GM21390 (cell line): Measurements from ENCODE around the gene ITGB1BP1.
A peak's percentile ranks its signal among the peaks of the same experiment; 100 is the strongest.

Experiments
- ATAC-seq: cut with Tn5 transposase; IDR thresholded peaks from one replicate; pipeline ENCODE4 v1.9.1; 2021; ENCODE audit not compliant: unreplicated experiment

Gene ITGB1BP1

DNA sequence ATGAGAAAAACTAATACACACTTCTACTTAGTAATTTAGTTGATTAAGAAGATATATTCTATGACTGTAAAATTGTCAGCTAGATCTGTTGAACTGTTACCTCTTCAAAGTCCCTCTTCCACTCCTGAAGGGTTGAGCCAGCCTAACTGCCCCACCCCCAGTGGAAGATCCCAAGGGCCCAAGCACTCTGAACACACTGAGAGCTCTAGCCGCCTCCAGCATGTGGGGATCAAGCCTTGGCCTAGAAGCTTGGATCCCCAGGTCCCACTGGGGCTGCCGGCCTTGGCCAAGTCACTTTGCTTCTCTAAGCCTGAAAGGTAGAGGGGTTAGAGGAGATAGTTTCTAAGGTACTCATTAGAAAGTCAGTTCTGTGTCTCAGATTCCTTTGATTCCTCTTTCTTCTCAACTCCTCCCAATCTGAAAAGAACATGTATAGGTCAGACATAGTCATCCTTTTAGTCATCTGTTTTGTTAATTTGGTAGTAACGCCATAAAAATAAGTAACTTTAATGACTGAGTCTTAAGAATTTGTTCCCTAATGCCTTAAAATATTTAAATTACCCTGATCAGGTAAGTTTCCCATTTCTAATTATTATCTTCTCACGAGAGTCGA, 5.7 kb upstream of the ITGB1BP1 start:
- no peak for ATAC-seq

DNA sequence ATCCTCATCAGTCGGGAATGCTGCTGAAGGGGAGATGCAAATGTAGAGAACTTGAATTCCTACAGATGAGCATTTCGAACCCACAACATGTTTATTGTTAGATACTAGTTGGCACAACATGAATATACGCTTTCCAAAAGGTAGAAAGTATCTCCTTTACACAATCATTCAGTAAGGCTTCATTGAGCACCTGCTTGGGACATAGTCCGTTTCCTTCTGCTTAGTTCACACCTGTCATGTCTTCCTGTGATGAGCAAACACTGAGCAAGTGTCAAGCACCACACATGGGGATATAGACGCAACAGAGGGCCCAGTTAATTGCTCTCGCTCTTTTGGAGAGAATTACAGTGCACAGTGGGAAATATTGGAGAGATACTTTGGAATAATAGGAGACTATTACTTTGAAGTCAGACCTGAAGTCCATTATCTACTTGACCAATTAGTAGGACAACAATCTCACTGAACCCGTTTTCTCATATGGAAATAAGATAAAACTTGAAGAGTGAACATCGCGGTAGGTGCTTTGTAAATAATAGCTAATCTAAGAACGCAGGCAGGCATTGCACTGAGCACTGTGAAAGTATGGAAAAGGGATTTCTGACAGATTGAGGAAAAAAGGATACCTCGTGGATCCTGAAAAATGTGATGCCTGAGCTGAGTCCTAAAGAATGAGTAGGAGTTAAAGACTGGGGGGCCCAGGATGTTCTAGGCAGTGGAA, 1.3 kb upstream of the ITGB1BP1 start:
- no peak for ATAC-seq

DNA sequence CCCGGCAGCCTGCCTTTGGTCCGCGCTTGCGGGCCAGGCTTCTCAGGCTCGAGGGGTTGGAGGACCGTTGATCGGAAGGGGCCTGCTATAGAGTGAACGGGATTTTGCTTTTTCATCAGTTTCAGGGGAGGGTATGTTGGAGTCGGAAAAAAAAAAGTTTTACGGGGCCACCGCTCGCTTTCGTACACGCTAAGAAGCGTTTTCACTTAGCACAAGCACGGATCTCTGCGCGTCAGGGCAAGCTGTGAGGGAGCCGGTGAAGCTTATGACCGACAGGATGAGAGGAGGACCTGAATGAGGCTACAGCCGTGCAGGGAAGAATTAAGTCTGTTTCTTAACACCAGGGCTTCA, 569 bp upstream of the ITGB1BP1 start:
- ATAC-seq, result peak; percentile 3

DNA sequence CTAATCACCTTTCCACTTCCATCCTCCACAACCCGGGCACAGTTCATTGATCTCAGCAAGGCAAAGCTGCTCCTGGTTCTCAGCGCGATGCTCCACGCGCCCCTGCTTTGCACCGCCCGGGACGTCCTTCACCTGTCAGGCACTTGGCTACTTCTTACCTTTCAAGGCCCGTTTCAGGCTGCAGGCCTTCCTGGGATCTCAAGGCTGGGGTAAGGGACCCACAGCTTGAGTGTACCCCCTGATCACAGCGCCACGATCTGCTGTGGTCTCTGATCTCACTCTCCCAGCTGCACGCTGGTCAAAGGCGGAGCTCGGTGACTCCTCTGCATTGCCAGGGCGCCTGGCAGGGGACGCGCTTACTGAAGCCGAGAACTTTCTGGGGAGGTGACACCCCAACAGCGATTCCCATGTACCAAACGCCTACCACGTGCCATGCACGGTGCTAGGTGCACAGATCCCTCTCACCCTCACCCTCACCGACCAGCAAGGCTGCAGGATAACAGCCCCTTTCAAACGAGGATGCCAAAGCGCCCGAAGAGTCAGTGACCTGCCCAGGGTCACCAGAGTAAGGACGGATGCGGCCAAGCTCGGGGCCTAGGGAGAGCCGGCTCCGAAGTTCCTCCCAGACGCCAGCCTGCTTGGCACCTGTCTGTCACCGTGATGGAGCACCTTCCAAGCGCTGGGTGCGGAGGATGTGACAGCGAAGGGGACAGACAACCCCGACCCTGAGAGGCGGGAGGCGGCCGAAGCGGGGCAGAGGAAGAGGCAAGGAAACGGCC, 818 bp downstream of the ITGB1BP1 start:
- ATAC-seq, result peak; percentile 32

DNA sequence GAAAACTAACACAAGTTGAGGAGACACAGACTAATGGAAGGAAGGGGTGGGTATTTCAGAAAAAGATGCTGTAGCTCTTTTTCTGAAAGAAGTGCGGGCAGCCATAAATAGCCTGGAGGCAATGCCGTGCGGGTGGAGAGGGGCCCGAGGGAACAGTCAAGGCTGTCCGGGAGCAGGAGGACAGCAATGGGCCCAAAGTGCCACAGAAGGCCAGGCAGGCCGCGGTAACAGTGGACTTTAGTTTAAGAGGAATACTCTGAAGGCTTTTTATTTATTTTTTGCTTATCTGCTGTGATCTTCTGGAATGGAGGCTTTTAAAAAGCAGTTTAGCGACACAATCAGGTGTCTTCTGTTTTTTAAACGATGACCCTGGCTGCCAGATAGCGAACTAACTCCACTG, 2.8 kb downstream of the ITGB1BP1 start:
- ATAC-seq, result no peak

DNA sequence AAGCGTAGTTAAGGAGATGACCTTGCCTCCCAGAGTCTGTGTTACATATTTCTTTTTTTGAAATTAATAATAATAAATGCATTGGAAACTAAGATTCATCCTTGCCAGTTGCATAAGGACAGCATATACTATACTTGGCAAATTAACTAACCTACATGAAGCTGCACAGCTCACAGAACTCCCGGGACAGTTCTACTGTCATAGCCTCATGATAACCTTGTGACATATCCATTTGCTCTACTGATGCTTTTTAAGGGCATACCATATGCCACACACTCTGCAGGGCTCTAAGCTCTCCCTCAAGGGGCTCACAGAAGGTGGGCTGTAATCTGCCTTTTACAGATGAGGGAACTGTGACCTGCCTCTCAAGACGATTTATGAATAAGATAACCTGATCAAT, 3.8 kb downstream of the ITGB1BP1 start:
- no peak for ATAC-seq

DNA sequence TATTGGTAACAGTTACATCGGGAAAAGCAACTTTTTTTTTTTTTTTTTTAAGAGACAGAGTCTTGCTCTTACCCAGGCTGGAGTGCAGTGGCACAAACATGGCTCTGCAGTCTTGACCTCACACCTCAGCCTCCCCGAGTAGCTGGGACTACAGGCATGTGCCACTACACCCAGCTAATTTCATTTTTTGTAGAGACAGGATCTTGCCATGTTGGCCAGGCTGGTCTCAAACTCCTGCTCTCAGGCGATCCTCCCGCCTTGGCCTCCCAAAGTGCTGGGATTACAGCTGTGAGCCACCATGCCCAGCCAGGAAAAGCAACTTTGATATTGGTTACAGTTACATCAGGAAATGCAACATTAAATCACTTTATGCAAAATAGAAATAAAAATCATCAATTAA, 4.6 kb downstream of the ITGB1BP1 start:
- no peak for ATAC-seq

DNA sequence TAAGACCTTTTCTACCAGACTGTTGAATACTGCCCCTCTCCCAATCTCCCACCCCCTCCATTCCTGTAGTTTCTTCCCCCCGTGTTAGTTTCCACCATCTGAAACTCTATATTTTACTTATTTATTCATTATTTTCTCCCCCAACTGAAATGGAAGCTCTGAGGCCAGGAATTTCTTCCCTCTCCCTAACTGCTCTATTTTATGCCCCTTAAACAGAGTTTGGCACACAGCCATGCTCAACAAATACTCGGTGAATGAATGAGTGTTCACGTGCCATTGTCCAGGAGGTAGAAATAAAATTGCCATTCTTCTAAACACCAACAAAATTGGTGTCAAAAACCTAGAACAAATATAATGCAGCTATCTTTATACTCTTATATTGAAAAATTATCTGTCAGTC, 5.6 kb downstream of the ITGB1BP1 start:
- no peak for ATAC-seq

DNA sequence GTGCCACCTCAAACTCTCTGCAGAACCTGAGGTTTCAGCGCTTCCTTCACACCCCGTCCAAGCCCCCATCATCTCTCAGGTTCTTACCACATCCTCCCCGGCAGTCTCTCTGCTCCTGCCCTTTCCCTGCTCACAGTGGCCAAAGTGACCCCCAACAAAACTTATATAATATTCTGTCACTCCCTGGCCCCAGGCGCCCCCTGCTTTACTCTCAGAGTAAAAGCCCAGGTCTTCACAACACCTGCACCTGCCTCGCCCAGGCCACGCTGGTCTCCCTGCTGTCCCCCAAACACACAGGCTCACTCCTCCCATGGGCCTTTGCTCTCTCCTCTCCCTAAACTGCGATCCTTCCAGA, 6.4 kb downstream of the ITGB1BP1 start:
- no peak for ATAC-seq

DNA sequence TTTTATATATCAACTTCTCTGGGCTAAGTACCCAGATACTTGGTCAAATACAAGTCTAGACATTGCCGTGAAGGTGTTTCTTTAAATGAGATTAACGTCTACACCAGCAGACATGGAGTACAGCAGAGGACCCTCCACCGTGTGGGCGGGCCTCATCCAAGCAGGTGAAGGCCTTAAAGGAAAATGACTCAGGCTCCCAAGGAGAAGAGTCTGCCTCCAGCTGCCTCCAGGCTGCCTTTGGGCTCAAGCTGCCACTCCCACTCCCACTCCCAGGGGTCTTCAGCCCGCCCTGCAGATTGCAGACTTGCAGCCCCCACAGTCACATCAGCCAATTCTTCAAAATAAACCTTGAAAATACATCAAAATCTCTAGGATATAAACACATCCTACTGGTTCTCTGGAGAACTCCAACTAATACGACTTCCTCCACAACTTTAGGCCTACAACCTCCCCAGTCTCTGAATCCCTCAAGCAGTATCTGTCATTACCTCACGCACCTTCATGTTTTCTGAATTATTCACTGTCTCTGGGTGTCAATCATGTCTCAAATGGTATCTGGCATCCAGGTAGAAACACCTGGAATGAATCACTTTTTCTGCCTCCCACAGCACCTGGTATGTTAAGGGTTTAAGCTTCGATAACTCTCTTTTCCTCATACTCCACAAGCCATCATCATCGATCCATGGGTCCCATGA, 6.9 kb downstream of the ITGB1BP1 start:
- ATAC-seq, result no peak

DNA sequence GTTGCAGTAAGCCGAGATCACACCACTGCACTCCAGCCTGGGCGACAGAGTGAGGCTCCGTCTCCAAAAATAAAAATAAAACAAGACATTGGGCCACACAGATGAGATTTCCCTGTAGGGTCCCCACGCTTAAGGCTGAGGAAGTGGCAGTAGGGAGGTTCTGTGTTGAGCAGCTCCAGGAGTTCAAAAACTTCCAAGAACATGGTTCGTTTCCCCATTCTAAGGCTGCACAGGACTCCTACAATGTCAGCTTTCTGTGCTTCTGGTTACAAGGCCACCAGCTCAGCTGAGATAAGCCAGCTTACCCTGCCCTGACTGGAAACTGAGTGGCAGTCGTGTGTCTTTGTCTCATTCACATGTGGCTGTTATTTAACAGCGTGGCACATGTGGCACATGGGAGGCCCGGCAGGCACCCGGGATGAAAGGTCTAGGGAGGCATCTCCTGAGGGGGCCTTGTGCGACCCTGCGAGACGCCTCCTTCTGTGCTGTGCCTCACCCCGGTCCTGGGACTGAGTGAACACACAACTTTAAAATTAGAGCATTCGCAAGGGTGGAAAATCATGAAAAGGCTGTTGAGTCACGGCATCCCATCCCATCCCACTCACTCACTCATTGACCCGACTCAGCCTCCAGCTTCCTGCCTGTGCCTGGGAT, 7.7 kb downstream of the ITGB1BP1 start:
- no peak for ATAC-seq

DNA sequence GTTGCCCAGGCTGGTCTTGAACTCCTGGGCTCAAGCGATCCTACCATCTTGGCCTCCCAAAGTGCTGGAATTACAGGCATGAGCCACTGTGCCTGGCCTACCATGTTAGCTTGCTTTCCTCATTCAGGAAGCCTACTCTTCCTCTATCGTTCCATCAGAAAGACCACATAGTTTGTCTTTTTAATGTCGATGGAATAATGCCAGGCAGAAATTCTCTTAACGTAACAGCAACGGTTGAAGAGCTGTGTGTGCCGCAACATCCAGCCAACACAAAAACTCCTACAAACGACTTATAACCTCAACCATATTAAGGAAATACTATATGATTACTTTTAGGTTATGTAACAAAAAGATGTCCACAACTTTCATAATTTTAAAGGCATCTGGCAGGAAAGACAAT, 10.5 kb downstream of the ITGB1BP1 start:
- ATAC-seq, result no peak

DNA sequence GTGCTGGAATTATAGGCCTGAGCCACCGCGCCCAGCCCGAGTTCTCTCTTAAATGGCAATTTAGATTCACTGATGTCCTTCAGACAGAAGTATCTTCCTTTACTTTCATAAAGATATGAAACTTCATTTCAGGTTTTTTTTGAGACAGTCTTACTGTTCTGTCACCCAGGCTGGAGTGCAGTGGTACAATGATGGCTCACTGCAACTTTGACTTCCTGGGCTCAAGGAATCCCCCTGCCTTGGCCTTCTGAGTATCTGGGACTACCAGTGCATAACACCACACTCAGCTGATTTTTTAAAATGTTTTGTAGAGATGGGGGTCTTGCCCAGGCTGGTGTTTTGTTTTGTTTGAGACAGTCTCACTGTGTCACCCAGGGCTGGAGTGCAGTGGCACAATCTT, 13.2 kb downstream of the ITGB1BP1 start:
- ATAC-seq, result no peak

DNA sequence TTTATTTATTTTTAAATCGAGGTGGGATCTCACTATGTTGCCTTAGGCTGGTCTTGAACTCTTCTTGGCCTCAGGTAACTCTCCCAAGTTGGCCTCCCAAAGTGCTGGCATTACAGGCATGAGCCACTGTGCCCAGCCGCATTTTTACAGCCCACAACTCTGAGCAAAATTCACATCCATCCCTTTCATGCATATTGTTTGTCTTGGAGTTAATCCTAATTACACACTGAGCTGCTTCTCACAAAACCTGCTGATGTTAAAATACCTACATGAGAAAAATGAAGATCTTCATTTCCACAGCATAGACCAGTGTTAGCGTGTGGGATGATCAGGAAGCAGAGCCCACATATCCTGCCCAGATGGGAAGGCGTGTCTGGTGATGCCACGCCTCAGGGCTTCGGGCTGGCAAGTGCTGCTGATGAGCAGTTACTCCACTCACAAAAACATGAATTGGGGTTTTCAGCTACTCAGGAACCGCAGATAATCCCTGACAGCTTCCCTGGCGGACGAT, 14.6 kb downstream of the ITGB1BP1 start:
- no peak for ATAC-seq

DNA sequence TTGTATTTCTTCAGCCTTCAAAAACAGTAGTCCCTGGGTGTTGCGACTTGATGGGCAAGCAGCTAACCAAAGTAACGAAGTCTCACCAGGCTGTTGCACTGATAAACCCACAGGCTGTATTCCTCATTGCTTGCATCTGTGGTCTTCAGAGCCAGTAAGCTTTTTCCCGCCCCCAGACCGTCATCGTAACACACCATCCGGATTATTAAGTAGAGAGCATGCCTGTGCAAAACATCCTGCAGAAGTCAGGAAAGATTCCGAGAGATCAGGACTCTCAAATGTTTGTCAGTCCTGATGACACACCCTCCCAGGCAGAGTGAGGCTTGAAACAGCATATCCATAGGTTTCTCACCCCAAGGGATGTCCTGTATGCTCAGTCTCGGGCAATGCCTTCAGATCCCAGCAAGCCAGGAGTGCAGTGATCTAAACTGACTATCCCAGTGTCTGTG, 15.9 kb downstream of the ITGB1BP1 start:
- no peak for ATAC-seq

DNA sequence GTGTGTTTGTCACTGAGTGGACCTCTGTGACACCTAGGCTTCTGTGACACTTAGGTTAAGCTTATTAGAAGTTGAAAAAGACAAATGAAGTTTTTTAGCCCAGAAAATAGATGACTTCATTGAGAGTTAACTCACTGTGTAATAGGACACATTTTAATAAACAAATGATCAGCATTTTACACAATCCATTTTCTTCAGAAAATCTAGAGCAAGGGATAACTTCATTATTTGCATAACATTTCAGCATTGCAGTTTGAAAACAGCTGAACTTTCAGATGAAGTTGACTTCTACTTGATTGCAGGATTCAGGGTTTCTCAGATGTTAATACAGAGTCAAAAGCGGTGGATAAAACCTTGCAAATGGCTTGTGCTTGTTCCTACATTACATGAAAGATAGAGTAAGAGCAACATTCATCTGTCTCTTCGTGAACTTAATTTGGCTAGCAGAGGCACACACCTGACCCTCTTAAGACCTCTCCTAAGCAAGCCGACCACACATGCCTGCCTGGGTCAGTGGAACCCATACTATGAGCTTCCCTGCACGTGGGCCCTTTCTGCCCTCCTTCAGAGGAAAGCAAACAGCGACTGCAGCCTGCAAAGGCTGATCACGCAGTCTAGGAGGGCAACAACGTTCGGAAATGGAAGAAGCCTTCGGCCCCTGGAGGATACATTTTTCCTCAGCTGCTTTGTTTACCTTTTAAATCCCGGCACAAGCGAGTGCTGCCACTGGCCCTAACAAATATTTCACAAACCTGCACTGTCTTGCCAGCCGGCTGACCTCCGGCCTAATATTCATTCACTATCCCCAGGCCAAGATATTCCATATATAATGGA, 16.6 kb downstream of the ITGB1BP1 start:
- no peak for ATAC-seq

DNA sequence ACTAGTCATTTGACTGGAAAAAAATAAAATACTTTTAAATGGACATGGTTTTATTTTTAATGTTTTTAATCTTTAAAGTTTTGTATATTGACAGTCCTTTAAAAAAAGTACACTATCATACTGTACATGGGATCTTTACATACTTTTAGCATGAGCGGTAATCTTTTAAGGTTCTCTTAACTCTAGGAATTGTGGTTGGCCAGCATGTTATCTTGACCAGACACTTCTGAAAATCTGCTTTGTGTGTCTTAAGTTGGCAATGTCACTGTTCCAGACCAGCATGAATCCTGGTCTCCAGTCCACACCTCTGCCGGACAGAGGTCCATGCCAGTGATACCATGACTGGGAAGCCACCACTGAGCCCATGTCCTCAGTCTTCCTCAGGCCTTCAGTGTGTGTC, 17.7 kb downstream of the ITGB1BP1 start:
- ATAC-seq, result no peak

DNA sequence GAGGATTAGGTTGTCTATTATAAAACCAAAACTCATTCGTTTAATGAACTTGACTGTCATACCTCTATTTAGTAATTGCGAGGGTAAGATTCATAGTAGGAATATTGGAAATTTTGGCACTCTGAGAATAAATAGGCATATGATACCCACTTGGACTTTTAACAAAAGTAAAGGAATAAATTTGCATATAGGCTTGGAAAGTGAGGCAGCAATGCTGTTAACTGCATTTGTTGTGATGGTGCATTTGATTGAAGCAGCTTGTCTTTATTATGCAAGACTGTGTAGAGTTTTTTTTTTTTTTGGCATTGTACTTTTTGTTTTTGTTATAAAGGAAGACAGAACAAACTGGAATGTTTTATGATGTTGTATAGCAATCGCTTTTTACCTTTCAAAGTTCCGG, 18.9 kb downstream of the ITGB1BP1 start:
- no peak for ATAC-seq

DNA sequence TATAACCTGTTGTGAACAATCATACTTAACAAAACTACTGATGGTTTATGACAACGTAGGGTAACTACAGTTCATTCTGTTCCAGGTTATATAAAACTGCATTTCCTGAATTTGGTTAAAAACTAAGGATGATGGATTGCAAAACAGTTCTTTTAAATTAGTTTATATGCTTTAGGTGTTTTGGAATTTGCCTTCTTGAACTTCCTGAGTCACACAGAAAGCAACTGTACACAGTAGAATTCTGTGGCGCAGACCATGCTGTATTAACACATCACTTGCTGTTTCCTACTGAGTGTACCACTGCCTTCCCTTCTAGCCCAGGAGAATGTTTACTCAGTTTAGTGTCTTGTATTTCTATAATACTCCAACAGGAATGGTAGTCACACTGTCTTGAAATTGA, 19.4 kb downstream of the ITGB1BP1 start:
- ATAC-seq, result no peak
